Kidney tubule cell (primary cell): ENCODE measurements around the gene TBCD.
"Not testable (repeated sequence)": the region's sequence is repeated elsewhere in the genome, so short reads cannot be mapped to it uniquely, and the experiment has no call there.

ENCODE experiments used
- DNase-seq: peaks from one replicate; pipeline ENCODE4 v3.0.0-alpha.2; 2018; ENCODE audit warnings: low spot score

Gene TBCD

DNA sequence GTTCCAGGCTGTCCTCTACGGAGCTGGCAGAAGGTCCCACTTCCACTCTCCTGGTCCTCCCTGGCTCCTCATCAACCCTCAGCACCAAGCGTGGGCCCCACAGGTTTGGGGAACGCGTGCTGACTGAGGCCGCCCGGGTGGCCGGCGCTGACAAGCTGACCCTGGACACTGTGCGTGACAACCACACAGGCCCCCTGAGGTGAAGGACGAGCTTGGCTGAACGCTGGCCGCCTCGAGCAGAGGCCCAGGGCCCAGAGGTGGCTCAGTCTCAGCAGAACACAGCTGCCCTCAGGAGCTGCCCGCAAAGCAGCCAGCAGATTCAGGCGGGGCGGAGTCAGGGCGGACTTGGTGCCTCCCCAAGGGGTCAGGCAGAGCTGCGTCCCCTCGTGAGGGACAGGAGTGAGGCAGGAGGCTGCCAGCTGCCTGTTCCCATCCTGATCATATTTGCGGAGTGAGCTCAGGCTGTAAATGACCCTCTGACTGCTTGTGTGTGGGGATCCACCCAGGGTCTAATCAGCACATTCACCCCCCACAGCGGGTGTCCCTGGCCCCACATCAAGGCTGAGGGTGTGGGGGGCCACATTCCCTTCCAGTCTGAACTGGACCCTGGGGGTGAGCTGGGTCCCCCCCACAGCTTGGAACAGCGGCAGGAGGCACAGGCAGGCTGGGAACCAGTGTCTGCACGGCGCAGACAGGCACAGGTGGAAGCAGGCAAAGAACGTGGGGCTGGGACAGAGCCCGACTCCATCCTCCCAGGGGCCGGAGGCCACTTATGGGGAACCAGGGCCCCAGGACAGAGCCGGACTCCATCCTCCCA lies 222.5 kb downstream of the TBCD start:
- no peak for DNase-seq

DNA sequence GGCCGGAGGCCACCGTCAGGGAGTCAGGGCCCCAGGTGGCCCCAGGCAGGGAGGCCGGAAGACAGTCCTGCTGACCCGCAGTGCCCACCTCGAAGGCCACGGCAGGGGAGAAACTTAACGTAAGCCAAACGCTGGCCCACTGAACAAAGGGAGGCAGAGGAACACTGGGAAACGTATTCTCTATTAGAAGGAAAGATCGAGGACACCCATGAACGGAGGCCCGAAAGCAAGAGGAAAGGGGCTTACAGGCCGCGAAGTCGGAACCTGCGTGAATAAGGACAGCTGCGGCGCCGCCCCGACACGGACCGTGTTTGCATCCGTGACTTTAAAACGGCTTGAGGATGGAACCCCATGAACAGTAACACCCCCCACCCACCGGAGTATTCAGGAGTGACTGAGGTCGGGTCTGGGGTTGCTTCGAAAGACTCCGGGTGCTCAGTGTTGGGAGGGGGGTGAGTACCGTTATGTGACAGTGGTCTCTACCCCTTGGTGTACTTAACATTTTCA lies 225.2 kb downstream of the TBCD start:
- DNase-seq, result no peak

DNA sequence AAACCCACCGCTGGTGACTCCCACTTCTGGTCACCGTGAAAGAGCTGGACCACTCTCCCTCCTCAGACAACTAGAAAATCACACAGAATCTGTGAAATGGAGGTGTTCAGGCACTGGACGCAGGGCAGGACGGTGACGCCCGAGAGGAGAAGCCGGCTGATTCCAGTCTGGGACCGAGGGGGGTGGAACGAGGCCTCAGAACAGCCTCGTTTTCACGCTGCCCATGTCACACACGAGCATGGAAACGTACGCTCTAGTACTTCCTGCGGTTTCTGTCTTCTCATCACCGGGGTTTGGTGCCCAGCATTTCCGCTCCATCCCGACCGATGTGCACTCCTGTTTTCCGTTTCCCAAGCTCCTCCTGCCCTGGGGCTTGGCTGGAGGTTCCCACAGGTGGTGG lies 225.7 kb downstream of the TBCD start:
- no peak for DNase-seq

DNA sequence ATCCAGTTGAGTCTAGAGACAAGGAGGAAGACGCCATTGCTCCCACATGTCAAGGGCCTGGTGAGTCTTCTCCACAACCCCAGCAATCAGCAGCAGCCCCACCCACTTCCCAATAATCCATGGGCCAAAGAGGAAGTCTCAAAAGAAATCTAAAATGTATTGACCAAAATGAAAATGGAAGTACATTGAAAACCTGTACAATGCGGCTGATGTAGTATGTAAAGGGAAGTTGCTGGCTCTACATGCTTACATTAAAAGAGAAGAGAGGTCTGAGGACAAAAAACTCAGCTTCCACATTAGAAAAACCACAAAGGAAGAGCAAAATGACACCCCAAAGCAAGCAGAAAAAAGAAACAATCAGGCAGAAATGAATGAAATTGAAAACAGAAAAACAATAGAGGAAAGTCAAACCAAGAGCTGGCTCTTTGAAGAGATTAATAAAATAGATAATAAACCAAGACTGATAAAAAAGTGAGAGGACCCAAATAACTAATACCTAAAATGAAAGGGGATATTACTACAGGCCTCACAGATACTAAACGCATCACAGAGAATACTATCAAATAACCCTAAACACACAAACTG lies 227.0 kb downstream of the TBCD start:
- no peak for DNase-seq

DNA sequence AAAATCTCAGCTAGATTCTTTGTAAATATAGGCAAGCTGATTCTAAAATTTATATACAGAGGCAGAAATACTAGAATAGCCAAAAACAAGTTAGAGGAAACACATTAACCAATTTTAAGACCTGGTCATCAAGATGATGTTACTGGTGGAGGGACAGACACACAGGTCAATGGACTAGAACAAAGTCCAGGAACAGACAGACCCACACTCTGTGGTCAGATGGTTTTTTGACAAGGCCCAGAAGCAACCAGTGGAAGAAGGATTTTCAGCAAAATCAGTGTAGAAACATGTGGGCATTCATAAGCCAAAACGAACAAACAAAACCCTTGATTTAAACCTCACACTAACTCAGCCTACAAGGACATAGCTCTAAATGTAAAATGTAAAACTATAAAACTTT lies 227.9 kb downstream of the TBCD start:
- no peak for DNase-seq

DNA sequence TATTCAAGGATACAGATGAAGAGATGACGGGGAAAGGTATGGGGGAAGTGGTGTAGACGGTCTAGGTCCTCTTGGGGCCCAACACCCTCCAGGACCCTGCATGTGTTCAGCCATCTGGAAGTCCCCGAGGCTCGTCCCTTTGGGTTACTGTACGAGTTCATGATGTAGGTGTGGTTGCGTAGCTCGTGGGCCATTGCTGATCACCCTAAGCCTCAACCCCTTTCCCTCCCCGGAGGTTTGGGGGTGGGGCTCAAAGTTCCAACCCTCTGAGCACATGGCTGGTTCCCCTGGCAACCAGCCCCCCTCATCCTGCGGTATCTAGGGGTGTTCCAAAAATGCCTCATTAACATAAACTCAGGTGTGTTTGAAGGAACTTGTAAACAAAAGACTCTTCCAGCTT lies 228.8 kb downstream of the TBCD start:
- DNase-seq, result no peak

DNA sequence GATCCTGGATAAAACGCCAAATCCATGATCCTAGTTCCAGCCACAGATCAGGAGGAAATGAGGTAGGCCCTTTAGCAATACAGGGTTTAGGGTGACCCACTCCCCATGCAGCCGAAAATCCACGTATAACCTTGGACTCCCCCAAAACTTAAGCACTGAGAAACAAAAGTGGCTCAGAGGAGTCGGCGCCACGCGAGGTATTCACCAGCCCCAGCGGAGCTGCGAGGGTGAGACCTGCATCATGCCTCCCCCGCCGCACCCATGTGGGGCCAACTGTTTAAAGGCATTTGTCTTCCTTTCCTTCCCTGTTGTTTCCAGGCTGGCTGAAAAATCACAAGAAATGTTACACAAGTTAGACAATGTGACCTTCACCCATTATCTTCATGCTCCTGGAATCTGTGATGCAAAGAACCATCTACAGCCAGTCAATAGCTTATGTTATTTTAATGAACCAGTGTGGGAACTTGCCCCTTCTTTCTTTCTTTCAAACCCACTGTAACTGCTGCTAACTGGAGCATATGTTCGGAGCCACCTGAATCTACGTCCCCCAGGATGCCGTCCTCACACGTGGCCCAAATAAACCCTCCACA lies 229.4 kb downstream of the TBCD start:
- DNase-seq, result no peak

DNA sequence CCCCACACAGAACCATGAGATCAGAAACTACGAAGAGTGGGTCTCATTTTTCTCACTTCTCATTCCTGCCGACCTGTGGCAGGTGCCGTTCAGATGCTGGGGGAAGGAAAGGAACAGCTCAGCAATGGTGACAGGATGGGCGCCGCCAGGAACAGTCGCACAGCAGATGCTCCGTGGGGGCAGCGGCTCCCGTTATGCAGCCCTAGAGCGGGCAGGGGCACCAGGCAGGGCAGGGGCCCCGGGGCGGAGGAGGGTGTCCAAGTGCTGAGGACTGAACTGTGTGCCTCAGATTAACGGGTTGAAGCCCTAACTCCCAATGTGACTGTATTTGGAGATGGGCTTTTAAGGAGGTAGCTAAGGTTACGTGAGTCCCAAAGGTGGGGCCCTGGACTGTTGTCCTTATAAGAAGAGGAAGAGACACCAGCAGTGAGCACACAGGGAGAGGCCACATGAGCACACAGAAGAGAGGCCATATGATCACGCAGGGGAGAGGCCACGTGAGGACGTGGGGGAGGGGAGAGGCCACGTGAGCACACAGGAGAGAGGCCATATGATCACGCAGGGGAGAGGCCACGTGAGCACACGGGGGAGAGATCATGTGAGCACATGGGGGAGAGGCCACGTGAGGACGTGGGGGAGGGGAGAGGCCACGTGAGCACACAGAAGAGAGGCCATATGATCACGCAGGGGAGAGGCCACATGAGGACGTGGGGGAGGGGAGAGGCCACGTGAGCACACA lies 231.8 kb downstream of the TBCD start:
- no peak for DNase-seq

DNA sequence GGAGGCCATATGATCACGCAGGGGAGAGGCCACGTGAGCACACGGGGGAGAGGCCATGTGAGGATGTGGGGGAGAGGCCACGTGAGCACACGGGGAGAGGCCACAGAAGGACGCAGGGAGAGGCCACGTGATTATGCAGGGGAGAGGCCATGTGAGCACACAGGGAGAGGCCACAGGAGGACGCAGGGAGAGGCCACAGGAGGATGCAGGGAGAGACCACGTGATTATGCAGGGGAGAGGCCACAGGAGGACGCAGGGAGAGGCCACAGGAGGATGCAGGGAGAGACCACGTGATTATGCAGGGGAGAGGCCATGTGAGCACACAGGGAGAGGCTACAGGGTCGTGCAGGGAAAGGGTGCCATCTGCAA lies 232.4 kb downstream of the TBCD start:
- DNase-seq, result not testable (repeated sequence)

DNA sequence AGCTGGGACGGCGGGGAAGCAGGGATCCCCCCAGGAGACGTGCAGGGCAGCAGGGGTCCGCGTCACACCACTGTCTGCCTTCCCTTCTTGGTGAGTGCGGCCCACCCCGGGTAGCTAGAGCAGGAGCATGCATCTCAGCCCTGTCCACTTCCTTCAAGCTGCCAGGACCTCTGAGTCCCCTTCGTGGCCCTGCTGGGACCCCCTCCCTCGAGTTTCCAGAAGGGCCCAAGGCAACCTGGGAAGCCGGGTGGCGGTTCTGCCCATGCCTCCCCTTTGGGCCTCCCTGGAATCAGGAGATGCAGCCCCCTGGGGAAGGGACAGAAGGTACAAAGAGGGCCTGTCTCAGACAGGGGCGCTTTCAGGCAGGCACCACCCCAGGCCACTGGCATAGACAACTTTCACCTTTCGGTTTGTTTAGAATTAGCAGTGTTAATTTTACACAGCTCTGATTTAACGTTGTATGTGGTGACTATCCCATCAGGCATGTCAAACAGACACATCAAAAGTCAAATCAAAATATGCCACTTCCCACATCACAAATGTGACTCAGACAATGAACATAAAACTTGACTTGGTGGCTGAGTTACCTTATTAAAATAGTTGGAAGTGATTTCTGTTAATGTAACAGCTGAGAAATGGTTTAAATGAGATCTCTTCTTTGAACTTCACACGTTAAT lies 233.0 kb downstream of the TBCD start:
- peak; percentile 34 for DNase-seq

DNA sequence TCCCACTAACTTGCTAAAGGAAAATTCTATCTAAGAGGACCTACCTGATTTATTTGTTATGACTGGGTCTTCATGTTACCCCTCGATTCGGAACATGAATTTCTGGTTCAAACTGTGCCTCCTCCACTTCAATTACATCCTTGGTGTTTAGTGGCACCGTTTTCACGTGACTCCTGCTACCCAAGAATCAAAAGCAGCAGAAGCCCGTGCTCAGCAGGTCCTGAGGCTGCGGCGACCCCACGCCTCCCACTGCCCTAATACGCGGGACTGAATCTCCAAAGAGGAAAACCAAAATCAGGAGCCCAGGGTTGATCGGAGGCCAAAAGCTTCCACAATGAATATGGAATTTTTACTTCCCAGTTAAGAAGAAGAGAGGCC lies 233.6 kb downstream of the TBCD start:
- no peak for DNase-seq

DNA sequence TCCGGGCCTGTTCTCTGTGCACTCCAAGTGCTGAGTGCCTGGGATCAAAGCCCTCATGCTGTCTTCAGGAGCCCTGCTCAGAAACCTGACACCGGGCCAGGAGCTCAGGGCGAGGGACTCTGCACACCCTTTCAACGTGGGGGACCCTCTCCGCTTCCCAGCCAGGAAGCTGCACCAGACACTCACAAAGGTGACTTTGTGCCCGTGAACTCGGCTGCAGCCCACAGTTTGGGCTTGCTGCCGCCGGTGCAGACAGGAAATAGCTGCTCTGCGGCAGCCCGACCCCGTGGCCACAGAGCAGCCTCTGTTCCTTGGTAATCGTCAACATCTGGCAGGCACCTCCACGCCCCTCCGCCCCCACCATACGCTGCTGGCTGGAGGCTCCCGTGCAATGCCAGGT lies 234.1 kb downstream of the TBCD start:
- DNase-seq, result peak; percentile 12

DNA sequence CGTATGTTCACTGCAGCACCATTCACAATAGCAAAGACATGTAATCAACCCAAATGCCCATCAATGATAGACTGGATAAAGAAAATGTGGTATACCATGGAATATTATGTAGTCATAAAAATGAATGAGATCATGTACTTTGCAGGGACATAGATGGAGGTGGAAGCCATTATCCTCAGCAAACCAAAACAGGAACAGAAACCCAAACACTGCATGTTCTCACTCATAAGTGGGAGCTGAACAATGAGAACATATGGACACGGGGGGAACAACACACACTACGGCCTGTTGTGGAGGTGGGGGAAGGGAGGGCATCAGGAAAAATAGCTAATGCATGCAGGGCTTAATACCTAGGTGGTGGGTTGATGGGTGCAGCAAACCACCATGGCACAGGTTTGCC lies 237.2 kb downstream of the TBCD start:
- not testable (repeated sequence) for DNase-seq

DNA sequence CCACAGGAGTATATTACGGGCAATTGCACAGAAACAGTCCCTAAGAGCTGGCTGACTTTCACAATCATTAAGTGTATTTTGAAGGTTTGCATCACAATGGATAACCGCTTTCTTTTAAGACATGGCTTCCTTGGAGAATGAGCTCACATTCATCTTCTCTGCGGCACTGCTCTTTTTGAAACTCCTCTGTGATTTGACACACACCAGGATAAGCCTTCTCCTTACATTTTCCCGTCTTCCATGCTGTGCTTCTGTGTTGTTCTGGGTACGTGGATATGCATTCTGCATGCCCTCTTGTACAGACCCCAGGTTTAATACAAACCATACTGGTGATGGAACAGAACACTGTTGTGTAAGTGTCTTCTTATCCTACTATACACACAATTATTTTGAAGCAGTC lies 238.0 kb downstream of the TBCD start:
- DNase-seq, result no peak

DNA sequence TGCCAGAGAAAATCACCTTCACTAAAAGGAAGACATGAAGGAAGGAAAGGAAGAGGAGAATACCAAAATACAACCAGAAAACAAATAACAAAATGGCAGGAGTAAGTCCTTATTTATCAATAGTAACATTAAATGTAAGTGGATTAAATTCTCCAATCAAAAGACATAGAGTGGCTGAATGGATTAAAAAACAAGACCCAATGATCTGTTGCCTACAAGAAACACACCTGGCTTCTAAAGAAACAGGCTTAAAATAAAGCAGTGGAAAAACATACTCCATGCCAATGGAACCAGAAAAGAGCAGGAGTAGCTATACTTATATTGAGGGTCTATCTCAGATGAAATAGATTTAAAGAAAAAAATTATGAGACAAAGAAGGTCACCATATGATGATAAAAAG lies 241.1 kb downstream of the TBCD start:
- DNase-seq, result no peak
